Activated naive CD4-positive, alpha-beta T cell treated with anti-CD3 and anti-CD28 coated beads, Interleukin-2, amount 10 ng/mL, durations not matched to agents 7 days and 5 days (primary cell): ENCODE results near the gene SSX4B.
"Not testable (repeated sequence)": the region's sequence is repeated elsewhere in the genome, so short reads cannot be mapped to it uniquely, and the experiment has no call there.

Experiments used
- CTCF ChIA-PET: fragments of 350-600 bp; sonication (Branson Sonifier 250); formaldehyde crosslinking; loops from one replicate; lab custom pipeline; 2021; ENCODE audit warnings: antibody characterized with exemption; lab: Charles Lee
- DNase-seq: peaks from one replicate; pipeline ENCODE4 v3.0.0-alpha.2; 2020
- H3K27ac Mint-ChIP-seq: one replicate; pipeline ENCODE4 v1.8.0; 2021; ENCODE audit warnings: mild to moderate bottlenecking, moderate library complexity, mixed read lengths
- H3K27me3 Mint-ChIP-seq: one replicate; pipeline ENCODE4 v1.8.0; 2021; ENCODE audit warnings: mild to moderate bottlenecking, mixed read lengths
- H3K36me3 Mint-ChIP-seq: one replicate; pipeline ENCODE4 v1.8.0; 2021; ENCODE audit warnings: mixed read lengths
- H3K4me1 Mint-ChIP-seq: one replicate; pipeline ENCODE4 v1.8.0; 2021; ENCODE audit warnings: mixed read lengths
- H3K4me3 Mint-ChIP-seq: one replicate; pipeline ENCODE4 v1.8.0; 2021; ENCODE audit warnings: mild to moderate bottlenecking, moderate library complexity, mixed read lengths
- H3K9me3 Mint-ChIP-seq: one replicate; pipeline ENCODE4 v1.8.0; 2021; ENCODE audit warnings: mixed read lengths

The SSX4B gene

DNA sequence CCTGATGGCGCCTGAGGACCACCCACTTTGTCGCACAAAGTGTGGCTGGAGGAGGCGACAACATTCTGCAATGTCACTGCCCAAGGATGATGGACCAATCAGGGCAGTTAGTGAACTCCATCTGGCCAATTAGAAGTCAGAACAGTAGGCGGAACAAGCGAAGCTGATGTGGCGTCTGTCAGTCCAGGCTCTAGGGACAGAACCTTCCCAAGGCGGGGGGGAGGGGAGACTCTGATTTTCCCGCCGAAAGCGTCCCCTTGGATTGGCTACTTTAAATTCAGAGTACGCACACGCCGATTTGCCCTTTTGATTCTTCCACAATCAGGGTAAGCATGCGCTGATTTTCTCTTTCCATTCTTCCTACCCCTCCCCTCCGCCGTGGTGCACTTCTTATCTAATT is 28.5 kb downstream of the SSX4B start, which contains the start of gene SSX4:
TSS of gene SSX4 (plus strand) at position 301 of the 400 bp plus-strand sequence. CDS start 515 bp downstream, outside the sequence.
- DNase-seq, H3K36me3 Mint-ChIP-seq, H3K27me3 Mint-ChIP-seq, CTCF ChIA-PET, H3K4me3 Mint-ChIP-seq, H3K4me1 Mint-ChIP-seq, H3K9me3 Mint-ChIP-seq, H3K27ac Mint-ChIP-seq: not testable (repeated sequence)

DNA sequence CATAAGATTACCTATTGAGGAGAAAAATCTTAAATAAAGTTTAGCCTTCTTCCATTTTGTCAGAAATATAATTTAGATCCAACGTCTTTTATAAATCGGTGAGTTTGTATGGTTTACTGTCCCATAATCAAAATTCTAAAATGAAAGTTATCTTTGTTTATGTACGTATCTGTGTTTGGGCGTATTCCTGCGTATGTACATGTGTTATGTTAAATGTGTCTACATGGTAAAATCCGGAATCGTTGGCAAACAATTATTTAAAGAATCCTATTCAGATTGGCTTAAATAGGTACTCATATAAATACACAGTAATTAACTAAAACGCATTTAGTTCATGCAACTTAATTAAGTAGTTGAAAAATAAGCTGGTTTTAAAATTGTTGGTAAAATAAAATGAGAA is 41.4 kb downstream of the SSX4B start:
- H3K9me3 Mint-ChIP-seq, DNase-seq, H3K4me3 Mint-ChIP-seq, H3K27ac Mint-ChIP-seq, H3K27me3 Mint-ChIP-seq, H3K4me1 Mint-ChIP-seq, CTCF ChIA-PET, H3K36me3 Mint-ChIP-seq: not testable (repeated sequence)

DNA sequence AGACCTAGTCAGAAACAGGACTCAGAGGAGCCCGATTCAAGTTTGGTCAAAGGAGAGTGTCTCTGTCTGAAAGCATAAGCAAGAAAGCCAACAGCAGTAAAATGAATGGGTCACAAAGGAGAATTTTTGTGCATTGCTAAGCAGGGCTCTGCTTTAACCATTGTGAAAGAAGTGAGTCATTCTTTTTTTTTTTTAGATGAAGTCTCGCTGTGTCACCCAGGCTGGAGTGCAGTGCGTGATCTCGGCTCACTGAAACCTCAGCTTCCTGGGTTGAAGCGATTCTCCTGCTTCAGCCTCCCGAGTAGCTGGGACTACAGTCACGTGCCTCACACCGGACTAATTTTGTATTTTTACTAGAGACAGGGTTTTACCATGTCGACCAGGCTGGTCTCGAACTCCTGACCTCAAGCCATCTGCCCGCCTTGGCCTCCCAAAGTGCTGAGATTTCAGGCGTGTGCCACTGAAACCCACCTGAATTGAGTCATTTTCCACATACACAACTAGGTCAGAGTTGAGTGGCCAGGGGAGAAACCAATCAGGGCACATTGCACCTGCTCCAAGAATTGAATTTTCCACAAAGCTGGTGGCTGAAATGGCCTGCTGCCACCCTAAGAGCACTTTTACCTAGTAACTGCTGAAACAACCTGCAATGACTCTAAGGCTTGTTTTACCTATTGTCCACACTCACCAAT is 43.9 kb downstream of the SSX4B start:
- H3K27ac Mint-ChIP-seq, H3K4me1 Mint-ChIP-seq, CTCF ChIA-PET, H3K9me3 Mint-ChIP-seq, H3K27me3 Mint-ChIP-seq, H3K4me3 Mint-ChIP-seq, DNase-seq, H3K36me3 Mint-ChIP-seq: not testable (repeated sequence)

GRCh38 chrX:48359281-48359680 is 52.5 kb downstream of the SSX4B start:
- H3K27me3 Mint-ChIP-seq, H3K4me1 Mint-ChIP-seq, H3K4me3 Mint-ChIP-seq, H3K36me3 Mint-ChIP-seq, DNase-seq, H3K9me3 Mint-ChIP-seq, H3K27ac Mint-ChIP-seq, CTCF ChIA-PET: not testable (repeated sequence)

DNA sequence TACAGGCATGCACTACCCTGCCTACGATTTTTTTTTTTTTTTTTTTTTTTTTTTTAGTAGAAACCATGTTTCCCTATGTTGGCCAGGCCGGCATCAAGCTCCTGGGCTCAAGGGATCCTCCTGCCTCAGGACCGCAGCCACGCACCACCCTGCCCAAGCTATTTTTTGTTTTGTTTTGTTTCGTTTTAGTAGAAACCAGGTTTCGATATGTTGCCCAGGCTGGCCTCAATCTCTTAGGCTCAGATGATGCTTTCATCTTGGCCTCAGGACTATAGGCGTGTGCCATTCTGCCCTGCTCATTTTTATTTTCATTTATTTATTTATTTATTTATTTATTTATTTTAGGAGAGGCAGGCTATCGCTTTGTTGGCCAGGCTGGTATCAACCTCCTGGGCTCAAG is 54.1 kb downstream of the SSX4B start:
- no peak overlapping the region for H3K4me3 Mint-ChIP-seq
- no peak overlapping the region for H3K27ac Mint-ChIP-seq
- no peaks in the 10 kb centered on the region for H3K4me1 Mint-ChIP-seq
- no peak for DNase-seq
- no peaks in the 10 kb centered on the region for H3K9me3 Mint-ChIP-seq
- H3K36me3 Mint-ChIP-seq, result no peaks in the 10 kb centered on the region
- CTCF ChIA-PET, result no interaction called here
- peaks cover 4% of the 10 kb centered on the region for H3K27me3 Mint-ChIP-seq

DNA sequence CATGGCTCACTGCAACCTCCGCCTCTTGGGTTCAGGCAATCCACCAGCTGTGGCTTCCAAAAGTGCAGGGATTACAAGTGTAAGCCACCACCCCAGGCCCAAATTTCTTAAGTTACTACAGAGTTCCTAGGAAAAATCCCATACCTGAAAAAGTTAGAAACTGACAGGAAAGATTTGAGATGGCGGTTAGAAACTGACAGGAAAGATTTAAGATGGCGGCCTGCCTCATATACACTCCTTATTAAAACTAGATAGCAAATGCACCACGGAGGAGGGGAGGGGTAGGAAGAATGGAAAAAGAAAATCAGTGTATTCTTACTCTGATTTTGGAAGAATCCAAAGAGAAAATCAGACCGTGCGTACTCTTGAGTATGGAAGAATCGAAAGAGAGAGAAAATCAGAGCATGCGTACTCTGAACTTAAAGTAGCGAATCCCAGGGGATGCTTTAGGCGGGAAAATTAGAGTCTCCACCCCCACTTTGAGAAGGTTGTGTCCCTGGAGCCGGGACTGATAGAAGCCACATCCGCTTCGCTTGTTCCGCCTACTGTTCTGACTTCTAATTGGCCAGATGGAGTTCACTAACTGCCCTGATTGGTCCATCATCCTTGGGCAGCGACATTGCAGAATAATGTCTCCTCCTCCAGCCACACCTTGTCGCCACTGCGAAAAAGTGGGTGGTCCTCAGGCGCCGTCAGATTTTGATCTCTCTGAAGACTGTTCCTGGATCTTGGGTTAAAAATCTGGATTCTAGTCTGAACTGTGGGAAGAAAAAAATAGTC is 55.3 kb downstream of the SSX4B start, which contains the start of gene SSX3:
TSS of gene SSX3 (minus strand) at position 389 of the 780 bp plus-strand sequence. CDS start 1,454 bp downstream, outside the sequence.
- H3K27ac Mint-ChIP-seq, H3K4me3 Mint-ChIP-seq, H3K36me3 Mint-ChIP-seq, DNase-seq, H3K9me3 Mint-ChIP-seq, CTCF ChIA-PET, H3K4me1 Mint-ChIP-seq, H3K27me3 Mint-ChIP-seq: not testable (repeated sequence)
